SW480 (cell line): ENCODE measurements around the gene RASGRF2.
"Not testable (repeated sequence)": the region's sequence is repeated elsewhere in the genome, so short reads cannot be mapped to it uniquely, and the experiment has no call there.

Experiments
- DNase-seq: peaks from one replicate; pipeline ENCODE4 v3.0.0-alpha.2; 2016; ENCODE audit warnings: low spot score

Gene RASGRF2

GRCh38 chr5:81021951-81022687 is 62.0 kb downstream of the RASGRF2 start:
- no peak for DNase-seq

- no peak for DNase-seq
Observed at GRCh38 chr5:81022688-81023084, 62.5 kb downstream of the RASGRF2 start.

- DNase-seq = no peak
Observed at GRCh38 chr5:81023261-81023970, 63.3 kb downstream of the RASGRF2 start.

GRCh38 chr5:81027481-81028058 is 67.4 kb downstream of the RASGRF2 start:
- no peak for DNase-seq

DNA sequence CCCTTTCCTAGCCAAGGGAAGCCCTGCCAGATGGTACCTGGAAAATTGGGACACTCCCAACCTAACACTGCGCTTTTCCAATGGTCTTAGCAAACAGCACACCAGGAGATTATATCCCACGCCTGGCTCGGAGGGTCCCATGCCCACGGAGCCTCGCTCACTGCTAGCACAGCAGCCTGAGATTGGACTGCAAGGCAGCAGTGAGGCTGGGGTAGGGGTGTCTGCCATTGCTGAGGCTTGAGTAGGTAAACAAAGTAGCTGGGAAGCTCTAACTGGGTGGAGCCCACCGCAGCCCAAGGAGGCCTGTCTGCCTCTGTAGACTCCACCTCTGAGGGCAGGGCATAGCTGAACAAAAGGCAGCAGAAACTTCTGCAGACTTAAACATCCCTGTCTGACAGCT is 68.7 kb downstream of the RASGRF2 start:
- DNase-seq = not testable (repeated sequence)

DNA sequence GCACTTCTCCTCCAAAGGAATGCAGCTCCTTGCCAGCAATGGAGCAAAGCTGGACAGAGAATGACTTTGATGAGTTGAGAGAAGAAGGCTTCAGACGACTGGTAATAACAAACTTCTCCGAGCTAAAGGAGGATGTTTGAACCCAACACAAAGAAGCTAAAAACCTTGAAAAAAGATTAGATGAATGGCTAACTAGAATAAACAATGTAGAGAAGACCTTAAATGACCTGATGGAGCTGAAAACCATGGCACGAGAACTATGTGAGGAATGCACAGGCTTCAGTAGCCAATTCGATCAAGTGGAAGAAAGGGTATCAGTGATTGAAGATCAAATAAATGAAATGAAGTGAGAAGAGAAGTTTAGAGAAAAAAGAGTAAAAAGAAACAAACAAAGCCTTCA is 69.6 kb downstream of the RASGRF2 start:
- not testable (repeated sequence) for DNase-seq

DNA sequence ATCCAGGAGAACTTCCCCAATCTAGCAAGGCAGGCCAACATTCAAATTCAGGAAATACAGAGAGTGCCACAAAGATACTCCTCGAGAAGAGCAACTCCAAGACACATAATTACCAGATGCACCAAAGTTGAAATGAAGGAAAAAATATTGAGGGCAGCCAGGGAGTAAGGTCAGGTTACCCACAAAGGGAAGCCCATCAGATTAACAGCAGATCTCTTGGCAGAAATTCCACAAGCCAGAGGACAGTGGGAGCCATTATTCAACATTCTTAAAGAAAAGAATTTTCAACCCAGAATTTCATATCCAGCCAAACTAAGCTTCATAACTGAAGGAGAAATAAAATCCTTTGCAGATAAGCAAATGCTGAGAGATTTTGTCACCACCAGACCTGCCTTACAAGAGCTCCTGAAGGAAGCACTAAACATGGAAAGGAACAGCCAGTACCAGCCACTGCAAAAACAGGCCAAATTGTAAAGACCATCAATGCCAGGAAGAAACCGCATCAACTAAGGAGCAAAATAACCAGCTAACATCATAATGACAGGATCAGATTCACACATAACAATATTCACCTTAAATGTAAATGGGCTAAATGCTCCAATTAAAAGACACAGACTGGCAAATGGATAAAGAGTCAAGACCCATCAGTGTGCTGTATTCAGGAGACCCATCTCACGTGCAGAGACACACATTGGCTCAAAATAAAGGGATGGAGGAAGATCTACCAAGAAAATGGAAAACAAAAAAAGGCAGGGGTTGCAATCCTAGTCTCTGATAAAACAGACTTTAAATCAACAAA is 70.3 kb downstream of the RASGRF2 start:
- DNase-seq = not testable (repeated sequence)

DNA sequence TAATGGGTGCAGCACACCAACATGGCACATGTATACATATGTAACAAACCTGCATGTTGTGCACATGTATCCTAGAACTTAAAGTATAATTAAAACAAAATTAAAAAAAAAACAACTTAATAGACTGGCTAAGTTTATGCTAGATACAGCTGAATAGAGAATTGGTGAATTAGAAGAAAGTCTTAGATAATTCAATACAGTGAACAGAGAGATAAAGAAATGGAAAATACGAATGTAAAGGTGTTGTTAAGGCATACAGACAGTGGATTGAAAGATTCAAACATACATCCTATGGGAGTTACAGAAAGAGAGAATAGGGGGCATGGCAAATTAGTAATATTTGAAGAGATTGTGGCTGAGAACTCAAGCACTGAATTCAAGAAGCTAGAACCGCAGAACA is 75.4 kb downstream of the RASGRF2 start:
- DNase-seq = no peak

DNA sequence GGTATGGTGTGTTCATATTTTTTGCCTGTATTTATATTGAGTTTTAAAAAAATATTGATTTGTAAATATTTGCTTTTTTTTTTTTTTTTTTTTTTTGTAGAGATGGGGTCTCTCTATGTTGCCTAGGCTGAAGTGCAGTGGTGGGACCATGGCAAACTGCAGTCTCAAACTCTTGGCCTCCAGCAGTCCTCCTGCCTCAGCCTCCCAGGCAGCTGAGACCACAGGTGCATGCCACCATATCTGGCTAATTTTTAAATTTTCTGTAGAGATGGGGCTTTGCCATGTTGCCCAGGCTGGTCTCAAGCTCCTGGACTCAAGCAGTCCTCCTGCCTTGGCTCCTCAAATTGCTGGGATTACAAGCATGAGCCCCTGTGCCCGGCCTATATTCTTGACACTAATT is 78.3 kb downstream of the RASGRF2 start:
- no peak for DNase-seq

GRCh38 chr5:81044868-81045267 is 84.7 kb downstream of the RASGRF2 start:
- no peak for DNase-seq

DNA sequence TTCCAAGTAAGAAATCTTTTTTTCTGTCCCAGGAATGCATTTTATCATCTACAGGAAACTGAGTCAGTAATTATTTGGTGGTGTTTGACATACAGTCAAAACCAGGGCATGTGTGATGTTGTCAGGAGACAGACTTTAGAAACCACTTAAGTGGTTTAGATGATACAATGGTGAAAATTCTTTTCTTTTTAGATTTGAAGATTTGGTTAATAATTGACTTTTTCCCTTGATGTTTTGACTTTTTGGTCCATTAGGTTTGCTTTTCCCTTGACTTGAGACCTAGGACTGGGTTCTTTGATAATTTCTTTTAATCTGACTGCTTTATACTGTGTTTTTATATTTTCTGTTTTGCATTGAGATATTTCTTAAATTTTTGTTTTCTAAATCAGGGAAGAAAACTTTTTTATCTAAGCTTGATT is 85.2 kb downstream of the RASGRF2 start:
- DNase-seq = no peak

DNA sequence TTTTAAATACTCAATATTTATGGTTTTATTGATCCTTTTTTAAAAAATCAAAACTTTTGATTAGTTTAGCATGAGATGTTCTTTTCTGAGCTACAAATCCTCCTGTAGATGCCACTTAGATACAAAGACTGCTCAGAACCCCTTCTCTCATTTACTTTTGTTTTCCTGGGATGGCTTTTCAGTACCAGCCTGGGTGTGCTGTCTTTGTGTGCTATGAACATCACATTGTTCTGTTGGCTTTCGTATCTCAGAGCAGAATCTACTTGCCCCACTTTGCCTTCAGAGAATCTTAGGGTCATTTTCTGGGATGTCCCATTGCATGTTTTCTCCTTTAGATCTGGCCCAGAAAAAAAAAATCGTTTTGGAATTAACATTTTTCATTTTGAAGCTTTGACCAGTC is 85.9 kb downstream of the RASGRF2 start:
- DNase-seq = no peak

DNA sequence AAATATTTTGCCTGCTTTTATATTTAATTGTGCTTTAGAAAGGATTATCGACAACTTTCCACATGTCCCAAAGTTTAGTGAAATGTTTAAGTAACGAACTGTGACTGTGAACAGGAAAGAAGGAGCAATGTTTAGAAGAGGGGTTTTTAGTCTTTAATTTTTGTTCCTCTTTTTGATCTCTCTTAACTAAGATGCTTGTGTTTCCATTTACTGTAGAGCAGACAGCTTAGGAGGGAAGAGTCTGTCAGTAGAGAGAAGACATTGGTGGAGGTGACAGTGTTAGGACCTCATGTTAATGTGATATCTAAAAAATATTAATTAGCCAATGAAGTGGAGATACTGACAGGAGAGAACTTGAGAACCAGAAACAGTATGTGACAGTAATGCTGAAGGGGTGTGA is 92.2 kb downstream of the RASGRF2 start:
- no peak for DNase-seq

DNA sequence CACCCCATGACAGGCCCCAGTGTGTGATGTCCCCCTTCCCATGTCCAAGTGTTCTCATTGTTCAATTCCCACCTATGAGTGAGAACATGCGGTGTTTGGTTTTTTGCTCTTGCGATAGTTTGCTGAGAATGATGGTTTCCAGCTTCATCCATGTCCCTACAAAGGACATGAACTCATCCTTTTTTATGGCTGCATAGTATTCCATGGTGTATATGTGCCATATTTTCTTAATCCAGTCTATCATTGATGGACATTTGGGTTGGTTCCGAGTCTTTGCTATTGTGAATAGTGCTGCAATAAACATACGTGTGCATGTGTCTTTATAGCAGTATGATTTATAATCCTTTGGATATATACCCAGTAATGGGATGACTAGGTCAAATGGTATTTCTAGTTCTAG is 93.1 kb downstream of the RASGRF2 start:
- not testable (repeated sequence) for DNase-seq

DNA sequence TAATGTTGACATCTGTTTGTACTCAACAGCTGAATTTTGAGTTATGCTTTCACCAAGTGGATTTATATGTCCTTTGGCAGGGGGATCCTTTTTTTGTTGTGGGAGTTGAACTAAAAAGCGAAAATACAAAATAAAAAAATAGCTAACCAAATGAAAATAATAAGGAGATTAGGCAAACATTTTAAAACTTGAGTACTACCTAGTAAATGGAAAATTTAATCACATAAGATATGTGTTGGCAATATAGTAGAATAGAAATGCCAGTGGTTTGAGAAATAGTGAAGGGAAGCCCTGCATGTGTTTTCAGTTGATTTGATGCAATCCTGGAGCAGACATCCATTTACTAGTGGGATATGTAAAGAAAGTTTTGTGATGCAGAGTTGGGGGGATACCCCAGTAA is 98.0 kb downstream of the RASGRF2 start:
- no peak for DNase-seq

DNA sequence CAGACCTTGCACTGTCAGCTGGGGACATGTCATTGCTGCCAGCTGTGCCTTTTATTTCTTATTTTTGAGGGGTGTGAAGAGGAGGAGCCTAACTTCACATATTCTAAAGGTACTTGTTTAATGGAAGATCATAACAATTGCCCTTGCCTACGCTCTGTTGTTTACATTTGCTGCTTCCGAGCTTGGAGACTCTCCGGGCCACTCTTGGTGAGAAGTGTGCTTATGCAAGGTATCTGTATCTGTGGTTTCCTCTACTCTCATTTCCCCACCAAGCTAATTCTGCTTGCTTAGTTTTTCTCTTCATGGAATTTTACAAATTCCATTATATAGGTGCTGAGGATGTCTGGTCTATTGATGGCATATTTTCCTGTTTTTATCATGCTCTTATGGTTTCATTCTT is 105.3 kb downstream of the RASGRF2 start:
- no peak for DNase-seq

GRCh38 chr5:81066102-81066501 is 105.9 kb downstream of the RASGRF2 start:
- no peak for DNase-seq

DNA sequence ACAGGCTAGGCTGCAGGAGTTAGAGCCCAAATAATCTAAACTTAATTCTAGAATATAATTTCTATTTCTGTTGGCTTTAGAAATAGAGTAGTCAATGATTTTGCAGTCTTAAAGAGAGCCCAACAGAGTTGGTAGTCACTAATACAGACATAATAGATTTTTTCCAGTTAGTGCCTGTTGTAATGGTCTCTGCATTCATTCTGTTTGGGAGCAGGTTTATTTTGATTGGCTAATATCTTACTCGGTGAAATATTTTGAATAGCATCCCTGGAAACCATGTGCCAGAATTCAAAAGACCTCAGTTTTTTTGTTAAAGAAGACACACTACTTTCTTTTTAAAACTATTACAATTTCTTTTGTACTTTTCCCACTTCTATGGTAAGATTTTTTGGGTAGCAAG is 107.2 kb downstream of the RASGRF2 start:
- DNase-seq = no peak

DNA sequence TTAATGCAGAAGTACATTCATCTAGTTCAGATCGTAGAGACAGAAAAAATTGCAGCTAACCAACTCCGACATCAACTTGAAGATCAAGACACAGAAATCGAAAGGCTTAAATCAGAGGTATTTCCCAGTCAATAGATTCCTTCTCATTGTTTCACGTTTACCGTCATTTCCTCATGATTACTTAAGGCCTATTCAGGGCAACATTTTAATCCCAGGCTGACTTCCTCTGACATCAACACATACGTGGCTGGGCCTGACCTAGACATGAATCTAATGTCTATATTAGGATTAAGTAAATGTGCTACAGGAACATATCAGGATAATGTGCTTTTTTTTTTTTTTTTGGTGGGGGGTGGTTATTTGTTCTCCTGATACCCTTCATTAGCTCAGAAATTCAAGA is 107.9 kb downstream of the RASGRF2 start:
- no peak for DNase-seq

GRCh38 chr5:81068635-81069034 is 108.5 kb downstream of the RASGRF2 start:
- no peak for DNase-seq

DNA sequence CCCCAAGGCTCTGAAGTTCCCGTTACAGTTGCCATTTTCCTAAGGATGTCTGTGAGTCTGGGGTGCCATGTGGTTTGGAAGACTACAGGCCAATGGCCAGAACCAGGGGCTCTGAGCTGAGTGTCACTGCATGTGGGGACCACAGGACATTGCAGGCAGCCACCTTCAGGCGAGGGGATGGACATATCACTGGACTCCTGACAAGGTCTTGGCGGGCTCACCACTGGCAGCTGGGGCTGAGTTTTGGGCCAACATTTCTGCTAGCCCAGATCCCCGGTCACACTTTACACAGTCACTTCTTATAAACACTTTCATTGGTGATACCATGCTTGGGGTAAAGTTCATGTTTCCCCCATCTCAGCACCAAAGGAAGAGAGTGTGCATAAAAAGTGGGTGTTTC is 109.8 kb downstream of the RASGRF2 start:
- DNase-seq = no peak

- DNase-seq = no peak
Observed at GRCh38 chr5:81070571-81071255, 110.5 kb downstream of the RASGRF2 start.
